ENCODE measurements around the gene RNF152. TPM values are rescaled to one million over a fixed set of nuclear protein-coding genes. Genes with fewer than 3 reads are reported as not detected.

The RNF152 gene, protein sequence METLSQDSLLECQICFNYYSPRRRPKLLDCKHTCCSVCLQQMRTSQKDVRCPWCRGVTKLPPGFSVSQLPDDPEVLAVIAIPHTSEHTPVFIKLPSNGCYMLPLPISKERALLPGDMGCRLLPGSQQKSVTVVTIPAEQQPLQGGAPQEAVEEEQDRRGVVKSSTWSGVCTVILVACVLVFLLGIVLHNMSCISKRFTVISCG
- 75.6 TPM for total RNA-seq

GRCh38 chr18:61892683-61893308 lies at the start of gene RNF152:
Gene RNF152, minus strand, starts transcription at chr18:61893007. Its CDS starts 76,544 bp downstream, at chr18:61816463.
- peak; percentile 56 for DNase-seq

GRCh38 chr18:61941948-61942471 lies 49.2 kb upstream of the RNF152 start:
- no peak for DNase-seq

DNA sequence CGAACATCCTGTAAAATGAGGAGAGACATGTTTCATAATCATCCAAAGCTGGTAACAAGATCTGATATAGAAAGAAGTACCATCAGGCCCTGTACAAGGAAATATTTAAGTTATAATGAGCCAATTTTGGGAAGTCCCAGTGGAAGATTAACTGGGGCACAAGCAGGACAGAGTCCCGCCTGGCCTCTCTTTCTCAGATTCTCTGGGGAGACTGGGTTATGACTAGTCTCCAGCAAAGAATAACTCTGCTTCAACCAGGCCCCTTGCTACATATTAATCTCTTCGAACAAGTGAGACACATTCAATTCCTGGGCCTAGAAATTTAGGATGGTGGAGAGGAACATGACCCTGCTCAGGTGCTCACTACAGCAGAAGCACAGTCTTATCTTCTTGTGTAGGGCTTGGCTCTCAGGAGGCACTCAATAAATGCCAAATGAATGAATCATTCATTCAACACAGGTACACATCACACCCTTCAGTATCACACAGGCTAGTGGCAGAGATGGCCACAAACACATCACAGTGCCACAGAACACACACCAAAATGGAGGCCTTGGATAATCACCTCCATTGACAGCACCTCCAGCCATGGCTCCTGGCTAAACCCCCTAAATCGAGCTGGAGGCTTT lies 46.4 kb upstream of the RNF152 start:
- DNase-seq: no peak

DNA sequence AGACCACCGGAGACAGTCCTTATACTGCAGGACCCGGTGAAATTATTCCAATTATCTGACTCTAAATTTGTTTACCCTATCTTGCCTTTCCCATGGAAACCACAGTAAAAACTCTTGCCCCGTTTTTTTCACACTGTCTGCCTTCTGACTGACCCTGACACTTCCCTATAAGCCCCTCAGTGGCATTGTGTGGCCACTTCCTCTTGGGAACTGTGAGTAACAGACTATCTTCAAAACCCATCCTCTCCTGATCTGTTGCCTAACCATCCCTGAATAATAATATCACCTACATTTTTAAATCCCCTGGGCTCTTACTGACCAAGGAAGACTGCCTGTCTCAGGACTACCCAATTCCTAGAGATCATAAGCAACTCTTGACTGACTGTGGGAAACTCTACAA lies 42.6 kb upstream of the RNF152 start:
- DNase-seq: no peak

DNA sequence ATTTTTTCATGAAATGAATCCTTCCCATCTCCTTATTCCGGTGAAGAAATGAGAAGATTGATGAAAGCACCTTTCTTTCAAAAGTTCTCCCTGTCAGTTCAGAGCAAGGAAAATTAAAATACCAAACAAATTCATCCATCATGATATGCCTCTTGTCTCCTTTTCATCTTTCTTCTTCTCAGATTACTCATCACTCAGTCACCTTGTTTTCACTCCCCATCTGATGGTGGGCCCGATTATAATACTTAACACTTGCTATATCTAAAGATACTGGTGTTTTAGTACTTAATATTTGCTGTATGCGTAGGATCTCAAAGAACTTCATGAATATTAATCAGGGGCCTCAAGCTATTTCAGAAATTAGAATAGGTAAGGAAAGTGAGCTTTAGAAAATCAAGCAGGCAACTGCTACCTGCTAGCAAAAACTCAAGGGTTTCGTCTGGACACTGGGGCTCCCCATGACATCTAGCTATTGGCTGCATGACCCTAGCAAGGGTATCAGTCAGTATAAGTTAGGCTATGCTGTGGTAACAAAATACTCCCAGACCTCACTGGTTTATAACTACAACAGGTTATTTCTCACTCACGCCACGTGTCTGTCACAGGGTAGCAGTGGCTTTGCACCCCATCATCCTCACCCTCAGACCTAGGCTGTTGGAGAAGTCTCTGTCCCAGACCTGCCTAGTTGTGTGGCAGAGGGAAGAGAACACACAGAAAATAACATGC lies 39.0 kb upstream of the RNF152 start:
- DNase-seq: no peak

DNA sequence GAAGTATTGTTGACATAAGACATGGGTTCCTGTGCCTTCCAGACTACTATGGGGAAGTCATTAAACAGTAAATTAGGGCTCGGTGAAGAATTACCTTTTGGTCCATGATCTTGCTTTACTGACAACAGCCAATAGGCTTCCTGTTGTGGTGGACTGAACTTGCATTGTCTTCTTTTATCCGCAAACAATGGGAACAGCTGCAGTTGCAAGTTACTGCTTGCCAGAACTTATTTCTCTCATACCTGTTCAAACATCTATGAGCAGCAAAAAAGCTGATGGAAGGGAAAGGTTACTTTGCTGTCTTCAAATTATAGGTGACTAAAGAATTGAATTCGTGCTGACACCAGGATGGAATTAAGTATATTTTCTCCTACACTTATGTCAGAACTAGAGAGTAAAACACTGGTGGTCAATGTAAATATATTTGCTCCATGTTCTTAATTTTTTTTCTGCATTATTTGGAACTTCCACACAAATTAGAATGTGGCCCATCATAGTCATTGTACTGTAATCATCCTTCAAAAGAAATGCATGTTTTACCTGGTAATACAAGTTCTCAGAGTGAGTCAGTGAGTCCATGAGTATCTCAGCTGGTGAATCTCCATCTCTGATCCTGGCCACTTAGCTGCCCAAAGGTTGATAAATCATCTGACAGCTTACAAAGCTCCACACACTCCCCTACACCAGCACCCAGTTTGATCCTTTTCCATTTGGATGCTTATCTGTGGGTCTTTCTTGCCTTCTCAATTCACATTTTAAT lies 37.3 kb upstream of the RNF152 start:
- DNase-seq: no peak

DNA sequence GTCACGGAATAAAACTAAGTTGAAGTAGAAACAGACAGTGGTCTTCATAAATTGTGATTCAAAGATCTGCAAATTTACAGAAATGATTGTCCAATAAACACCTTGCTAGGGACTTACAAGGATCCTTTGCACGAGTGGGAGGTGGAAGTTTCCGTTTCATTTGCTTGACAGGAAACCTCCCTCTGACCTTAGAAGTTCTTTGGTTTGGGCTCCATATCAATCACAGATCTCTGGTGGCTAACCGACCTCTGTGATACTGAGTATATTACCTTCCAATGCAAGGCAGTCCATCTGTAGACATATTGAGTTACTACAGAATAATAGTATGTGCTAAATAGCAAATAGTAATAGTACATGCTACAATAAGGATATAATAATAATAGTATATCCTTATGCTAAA lies 33.7 kb upstream of the RNF152 start:
- DNase-seq: no peak

DNA sequence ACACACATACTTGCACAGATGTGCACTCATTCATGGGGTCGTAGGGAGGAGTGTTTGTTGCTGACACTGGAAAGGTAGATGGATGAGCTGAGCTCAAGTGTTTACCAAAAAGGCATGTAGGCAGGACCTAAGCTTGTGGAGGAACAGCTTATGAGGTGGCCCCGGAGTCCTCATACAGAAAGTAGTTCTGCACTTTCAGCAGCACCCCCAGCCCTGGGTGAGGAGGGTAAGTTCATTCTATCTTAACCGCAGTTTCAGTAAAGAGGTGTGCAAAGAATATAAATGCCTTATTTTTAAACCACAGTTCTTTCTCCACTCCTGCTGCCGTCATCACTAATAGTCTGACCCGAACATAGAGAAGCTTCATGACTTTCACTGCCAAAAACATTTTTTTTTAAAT lies 31.7 kb upstream of the RNF152 start:
- no peak for DNase-seq

DNA sequence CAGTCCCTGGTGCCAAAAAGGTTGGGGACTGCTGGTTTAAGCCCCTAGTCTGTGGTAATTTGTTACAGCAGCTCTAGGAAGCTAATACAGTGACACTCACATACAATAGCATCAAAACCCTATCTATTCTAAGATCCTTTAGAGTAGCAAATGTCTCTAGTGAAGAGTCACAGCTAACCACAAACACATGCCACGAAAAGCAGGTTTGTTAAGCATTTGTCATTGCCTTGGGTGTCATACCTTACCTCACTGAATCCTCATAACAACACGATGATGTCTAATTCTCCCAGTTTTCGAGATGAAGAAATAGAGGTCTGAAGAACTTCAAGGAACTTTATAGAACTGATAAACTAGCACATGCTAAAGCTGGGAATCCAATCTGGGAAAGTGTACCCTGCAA lies 29.6 kb upstream of the RNF152 start:
- DNase-seq: no peak

DNA sequence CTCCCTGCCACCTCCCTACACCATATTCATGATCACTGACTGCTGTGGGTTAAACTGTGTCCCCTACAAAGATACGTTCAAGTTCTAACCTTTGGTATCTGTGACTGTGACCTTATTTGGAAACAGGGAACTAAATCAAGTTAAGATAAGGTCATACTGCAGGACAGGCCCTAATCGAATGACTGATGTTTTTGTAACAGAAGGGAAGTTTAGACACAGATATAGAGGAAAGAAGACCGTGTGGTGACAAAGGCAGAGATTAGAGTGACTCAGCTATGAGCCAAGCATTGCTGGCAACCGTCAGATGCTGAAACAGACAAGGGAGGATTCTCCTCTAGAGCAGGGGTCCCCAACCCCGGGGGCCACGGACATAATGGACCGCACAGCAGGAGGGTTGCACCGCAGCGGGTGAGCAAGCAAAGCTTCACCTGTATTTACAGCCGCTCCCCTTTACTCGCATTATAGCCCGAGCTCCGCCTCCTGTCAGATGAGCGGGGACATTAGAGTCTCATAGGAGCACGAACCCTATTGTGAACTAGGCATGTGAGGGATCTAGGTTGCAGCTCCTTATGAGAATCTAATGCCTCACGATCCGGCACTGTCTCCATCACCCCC lies 28.9 kb upstream of the RNF152 start:
- no peak for DNase-seq

DNA sequence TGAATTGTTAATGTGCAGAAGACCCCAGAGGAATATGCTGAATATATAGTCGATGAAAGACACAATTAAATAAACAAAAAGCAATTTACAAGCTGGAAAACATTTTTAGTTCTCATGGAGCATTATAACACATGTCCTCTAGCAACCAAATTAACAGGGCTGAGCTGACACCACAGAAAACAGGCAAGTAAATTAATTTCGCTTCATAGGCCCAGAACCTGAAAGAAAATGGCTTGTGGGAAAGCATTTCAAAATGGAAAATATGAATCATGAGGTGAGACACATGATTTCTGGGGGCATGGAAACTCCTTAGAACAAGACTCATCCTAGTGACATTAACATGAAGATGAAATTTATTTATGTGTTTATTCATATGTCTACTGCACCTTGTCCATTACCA lies 25.0 kb upstream of the RNF152 start:
- DNase-seq: no peak

GRCh38 chr18:61912476-61912875 lies 19.7 kb upstream of the RNF152 start:
- DNase-seq: no peak

DNA sequence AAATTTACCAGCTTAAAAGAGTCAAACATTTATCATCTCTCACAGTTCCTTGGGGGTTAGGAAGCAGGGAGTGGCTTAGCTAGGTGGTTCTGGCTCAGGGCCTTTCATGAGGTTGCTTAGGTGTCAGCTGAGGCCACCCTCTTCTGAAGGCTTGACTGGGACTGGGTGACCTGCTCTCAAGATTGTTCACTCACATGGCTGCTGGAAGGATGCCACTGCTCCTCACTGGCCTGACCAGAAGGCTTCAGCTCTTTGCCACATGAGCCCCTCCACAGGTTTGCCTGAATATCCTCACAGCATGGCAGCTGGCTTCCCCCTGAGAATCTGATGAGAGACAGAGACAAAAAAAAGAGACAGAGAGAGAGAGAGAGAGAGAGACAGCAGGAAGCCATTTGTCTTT lies 17.3 kb upstream of the RNF152 start:
- DNase-seq: no peak

DNA sequence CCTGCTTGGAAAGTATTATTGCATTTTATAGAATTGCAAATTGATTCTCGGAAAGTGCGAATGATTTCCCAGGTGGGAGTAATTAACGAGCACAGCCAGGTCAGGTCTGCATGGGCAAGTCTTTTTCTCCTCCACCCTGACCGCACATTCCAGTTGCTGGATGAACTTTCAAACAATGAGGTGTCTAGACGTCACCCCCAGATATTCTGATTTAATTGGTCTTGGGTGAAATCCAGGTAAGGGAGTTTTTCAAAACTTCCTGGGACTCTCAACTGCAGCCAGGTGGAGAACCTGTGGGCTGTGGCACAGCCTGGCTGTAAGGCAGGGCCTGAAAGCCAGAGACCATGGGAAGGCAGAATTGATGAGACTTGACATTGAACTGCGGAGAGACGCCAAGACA lies 15.9 kb upstream of the RNF152 start:
- peak; percentile 22 for DNase-seq

- DNase-seq: peak; percentile 34
These were observed 8.6 kb upstream of the RNF152 start for GRCh38 chr18:61901323-61901986.

DNA sequence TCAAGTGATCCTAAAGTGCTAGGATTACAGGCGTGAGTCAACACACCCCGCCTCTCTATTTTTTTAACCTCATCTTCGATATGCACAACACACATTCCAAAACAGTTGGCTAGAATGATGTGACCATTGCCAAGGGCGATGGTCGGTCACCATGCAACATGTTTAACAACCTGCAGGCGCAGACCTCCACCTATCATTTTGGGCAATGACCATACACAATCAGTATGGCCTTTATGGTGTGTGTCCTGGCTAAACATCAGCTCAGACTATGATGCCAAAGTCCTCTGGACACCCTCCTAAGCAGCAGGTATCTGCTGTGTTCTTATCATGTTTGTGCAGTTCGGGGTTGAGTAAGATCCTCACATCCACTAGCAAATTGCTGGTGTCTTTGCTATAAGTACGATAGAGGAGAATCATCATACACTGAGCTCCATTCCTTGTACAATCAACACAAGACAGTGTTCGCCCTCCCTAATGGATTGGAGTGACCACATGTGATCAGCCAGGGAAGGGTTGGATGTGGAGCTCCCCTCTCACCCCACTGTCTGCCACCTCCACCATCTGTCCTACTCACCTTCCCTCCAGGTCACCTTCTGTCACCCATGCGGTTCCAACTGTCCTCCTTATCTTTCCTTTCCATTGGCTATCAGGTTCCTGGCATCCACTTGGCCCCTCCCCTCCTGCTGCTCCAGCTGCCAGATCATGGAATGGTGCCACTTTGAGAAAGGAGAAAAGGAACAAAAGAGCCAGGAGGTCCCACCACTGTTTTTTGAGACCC lies 7.9 kb upstream of the RNF152 start:
- DNase-seq: no peak

GRCh38 chr18:61898640-61899101 lies 5.9 kb upstream of the RNF152 start:
- no peak for DNase-seq

DNA sequence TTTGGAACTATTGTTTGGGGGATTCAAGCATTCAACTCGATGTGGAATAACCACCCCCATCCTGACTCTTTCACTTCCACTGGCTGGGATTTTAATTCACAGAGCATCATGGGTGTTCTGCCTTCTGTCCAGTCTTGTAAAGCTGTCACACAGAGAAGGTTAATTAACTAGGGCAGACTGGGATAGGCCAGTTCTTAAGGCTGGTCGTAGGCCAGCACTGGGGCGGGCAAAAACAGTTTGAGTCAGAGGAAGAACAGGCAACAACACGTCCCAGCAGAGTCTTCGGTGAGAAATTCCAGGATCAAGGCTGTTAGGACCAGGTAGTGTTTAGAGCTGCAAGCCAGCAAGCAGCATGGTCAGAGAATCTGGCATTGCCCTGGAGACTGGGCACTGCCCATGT lies 4.0 kb upstream of the RNF152 start:
- peak; percentile 81 for DNase-seq

- no peak for DNase-seq
These were observed 3.3 kb upstream of the RNF152 start for GRCh38 chr18:61896118-61896517.

Measured in tongue (tissue), 2 donors.